ENCODE results near the gene KRT27. TPM values are rescaled to one million over a fixed set of nuclear protein-coding genes. Genes with fewer than 3 reads are reported as not detected.

Gene KRT27
- total RNA-seq, 2 experiments from 2014 or later: not detected

DNA sequence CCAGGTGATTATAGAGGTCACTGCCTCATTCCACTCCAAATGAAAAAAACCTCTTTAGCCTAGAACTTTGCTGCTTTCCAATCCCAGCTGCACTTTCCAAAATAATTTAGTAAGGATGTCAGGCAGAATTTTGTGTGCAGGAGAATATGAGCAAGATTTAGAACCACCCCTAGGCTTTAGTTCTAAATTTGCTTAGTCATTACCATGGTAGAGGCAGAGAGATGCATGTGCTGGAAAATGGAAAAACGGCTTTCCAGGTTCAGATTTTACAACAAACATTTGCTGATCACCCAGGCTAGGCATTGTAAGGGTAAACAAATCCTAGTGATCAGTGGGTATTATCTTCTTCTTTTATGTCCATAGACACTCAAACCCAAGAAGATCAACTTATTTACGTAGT lies 16.7 kb downstream of the KRT27 start:
- H3K79me2 ChIP-seq (ENCODE audit: insufficient read depth, low read depth, low read length): no peaks in the 10 kb centered on the region
- intact Hi-C loops (cut with micrococcal nuclease; ENCODE audit: unreplicated experiment): no loop called here
- no peak overlapping the region for H3K4me2 ChIP-seq (ENCODE audit: low read length)
- H2AFZ ChIP-seq (ENCODE audit: low read length): no peak overlapping the region
- ChIA-PET POLR2A (no interaction called here), CTCF (ENCODE audit: unreplicated experiment) (no interaction called here)
- no TSS peak for BruUV-seq (replicated peaks)
- H3K4me3 ChIP-seq (ENCODE audit: low read depth, low read length, poor library complexity, severe bottlenecking): no peak overlapping the region
- H3K4me1 ChIP-seq (ENCODE audit: insufficient read depth, low read length, poor library complexity, severe bottlenecking): no peaks in the 10 kb centered on the region
- peaks cover 18% of the 10 kb centered on the region; the same call in 1 of the 2 replicates for H3K9me3 ChIP-seq (ENCODE audit: low read length)
- DNase-seq (ENCODE audit: low spot score): no peak
- no peak overlapping the region for H3K27ac ChIP-seq (ENCODE audit: low read depth, low read length, poor library complexity, severe bottlenecking)
- H3K9me2 ChIP-seq (ENCODE audit: insufficient read depth, low read length): no peaks in the 10 kb centered on the region
- TF ChIP-seq, protein P1, sequence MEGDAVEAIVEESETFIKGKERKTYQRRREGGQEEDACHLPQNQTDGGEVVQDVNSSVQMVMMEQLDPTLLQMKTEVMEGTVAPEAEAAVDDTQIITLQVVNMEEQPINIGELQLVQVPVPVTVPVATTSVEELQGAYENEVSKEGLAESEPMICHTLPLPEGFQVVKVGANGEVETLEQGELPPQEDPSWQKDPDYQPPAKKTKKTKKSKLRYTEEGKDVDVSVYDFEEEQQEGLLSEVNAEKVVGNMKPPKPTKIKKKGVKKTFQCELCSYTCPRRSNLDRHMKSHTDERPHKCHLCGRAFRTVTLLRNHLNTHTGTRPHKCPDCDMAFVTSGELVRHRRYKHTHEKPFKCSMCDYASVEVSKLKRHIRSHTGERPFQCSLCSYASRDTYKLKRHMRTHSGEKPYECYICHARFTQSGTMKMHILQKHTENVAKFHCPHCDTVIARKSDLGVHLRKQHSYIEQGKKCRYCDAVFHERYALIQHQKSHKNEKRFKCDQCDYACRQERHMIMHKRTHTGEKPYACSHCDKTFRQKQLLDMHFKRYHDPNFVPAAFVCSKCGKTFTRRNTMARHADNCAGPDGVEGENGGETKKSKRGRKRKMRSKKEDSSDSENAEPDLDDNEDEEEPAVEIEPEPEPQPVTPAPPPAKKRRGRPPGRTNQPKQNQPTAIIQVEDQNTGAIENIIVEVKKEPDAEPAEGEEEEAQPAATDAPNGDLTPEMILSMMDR (conservative IDR thresholded peaks at IDR 0.05; ENCODE audit: low read length): no peak
- no peak for TF ChIP-seq EZH2phosphoT487 (IDR thresholded peaks at IDR 0.05; ENCODE audit: borderline replicate concordance, low read depth, low read length)
- no peaks in the 10 kb centered on the region for H3K36me3 ChIP-seq (ENCODE audit: insufficient read depth, low read length)
- no peaks in the 10 kb centered on the region for H4K20me1 ChIP-seq (ENCODE audit: insufficient read depth, low read length)

DNA sequence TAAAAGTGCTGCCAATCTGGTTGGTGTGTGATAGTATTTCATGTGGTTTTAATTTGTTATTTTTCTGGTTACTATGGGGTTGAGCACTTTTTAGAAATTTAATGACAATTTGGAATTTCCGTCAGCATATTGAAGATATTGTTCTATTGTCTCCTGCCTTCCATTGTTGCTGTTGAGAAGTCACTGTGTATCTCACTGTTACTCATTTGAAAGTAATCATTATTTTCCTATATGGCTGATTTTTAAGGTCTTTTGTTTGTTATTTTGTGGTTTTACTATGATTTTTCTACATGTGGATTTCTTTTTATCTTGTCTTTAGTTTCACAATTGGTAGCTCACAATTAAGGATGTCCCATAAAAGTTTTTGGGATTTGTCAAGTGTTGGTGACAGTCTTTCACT lies 18.6 kb downstream of the KRT27 start:
- H3K4me2 ChIP-seq (ENCODE audit: low read length): no peak overlapping the region
- intact Hi-C loops (cut with micrococcal nuclease; ENCODE audit: unreplicated experiment): no loop called here

More for the DNA sequence above, 18.6 kb downstream of the KRT27 start:
- Histone ChIP-seq H3K9me2 (ENCODE audit: insufficient read depth, low read length) (no peaks in the 10 kb centered on the region), H2AFZ (ENCODE audit: low read length) (no peak overlapping the region), H4K20me1 (ENCODE audit: insufficient read depth, low read length) (no peaks in the 10 kb centered on the region), H3K36me3 (ENCODE audit: insufficient read depth, low read length) (no peaks in the 10 kb centered on the region), H3K9me3 (ENCODE audit: low read length) (peaks cover 32% of the 10 kb centered on the region), H3K79me2 (ENCODE audit: insufficient read depth, low read depth, low read length) (no peaks in the 10 kb centered on the region), H3K27ac (ENCODE audit: low read depth, low read length, poor library complexity, severe bottlenecking) (no peak overlapping the region), H3K4me1 (ENCODE audit: insufficient read depth, low read length, poor library complexity, severe bottlenecking) (no peaks in the 10 kb centered on the region), H3K4me3 (ENCODE audit: low read depth, low read length, poor library complexity, severe bottlenecking) (no peak overlapping the region)
- ChIA-PET POLR2A (no interaction called here), CTCF (ENCODE audit: unreplicated experiment) (no interaction called here)
- DNase-seq (ENCODE audit: low spot score): no peak
- TF ChIP-seq, protein P1 (conservative IDR thresholded peaks at IDR 0.05; ENCODE audit: low read length): no peak
- no peak for TF ChIP-seq EZH2phosphoT487 (IDR thresholded peaks at IDR 0.05; ENCODE audit: borderline replicate concordance, low read depth, low read length)
- BruUV-seq (replicated peaks): no TSS peak

Data from OCI-LY7 (cell line).